Glutamatergic neuron (in vitro differentiated cells): ENCODE data around the gene CCL3. TPM values are rescaled to one million over a fixed set of nuclear protein-coding genes. Genes with fewer than 3 reads are reported as not detected.

Experiments used
- DNase-seq: peaks from one replicate; pipeline ENCODE4 v3.0.0; 2022
- H3K27ac Mint-ChIP-seq: one replicate; pipeline ENCODE4 v1.8.0; 2020; ENCODE audit warnings: mild to moderate bottlenecking, mixed read lengths, inconsistent platforms; ENCODE audit not compliant: unreplicated experiment
- H3K27me3 Mint-ChIP-seq: one replicate; pipeline ENCODE4 v1.8.0; 2020; ENCODE audit warnings: mild to moderate bottlenecking, moderate library complexity, mixed read lengths, inconsistent platforms; ENCODE audit not compliant: unreplicated experiment
- H3K36me3 Mint-ChIP-seq: one replicate; pipeline ENCODE4 v1.8.0; 2020; ENCODE audit warnings: mild to moderate bottlenecking, mixed read lengths, inconsistent platforms; ENCODE audit not compliant: unreplicated experiment
- H3K4me1 Mint-ChIP-seq: one replicate; pipeline ENCODE4 v1.8.0; 2020; ENCODE audit warnings: mild to moderate bottlenecking, low read depth, mixed read lengths, inconsistent platforms; ENCODE audit not compliant: unreplicated experiment
- H3K4me3 Mint-ChIP-seq: one replicate; pipeline ENCODE4 v1.8.0; 2020; ENCODE audit warnings: mild to moderate bottlenecking, mixed read lengths, inconsistent platforms; ENCODE audit not compliant: unreplicated experiment
- H3K9me3 Mint-ChIP-seq: one replicate; pipeline ENCODE4 v1.8.0; 2020; ENCODE audit warnings: mild to moderate bottlenecking, moderate library complexity, mixed read lengths, inconsistent platforms; ENCODE audit not compliant: unreplicated experiment
- CTCF ChIP-seq: fragments of 200-600 bp; sonication (generic); IDR thresholded peaks from one replicate; pipeline ENCODE4 v1.5.0; 2021; ENCODE audit not compliant: partially characterized antibody, unreplicated experiment
- total RNA-seq: library from RNA; stranded (reverse); fragmentation: NEBNext Ultra II Directional; extraction: Animal tissue kit (Norgen Biotek cat#: 25700); gene quantifications from one replicate; pipeline ENCODE4 v1.2.1, GENCODE V29; 2021; ENCODE audit not compliant: unreplicated experiment

Gene CCL3
- total RNA-seq, 1 donor from 2014 or later = not detected

GRCh38 chr17:36133602-36134236 is 43.8 kb upstream of the CCL3 start:
- peaks cover 3% of the 10 kb centered on the region for H3K9me3 Mint-ChIP-seq
- H3K27me3 Mint-ChIP-seq = no peaks in the 10 kb centered on the region
- no peak overlapping the region for H3K27ac Mint-ChIP-seq
- H3K4me1 Mint-ChIP-seq = no peaks in the 10 kb centered on the region
- TF ChIP-seq CTCF = no peak
- peaks cover 3% of the 10 kb centered on the region for H3K36me3 Mint-ChIP-seq
- DNase-seq = no peak
- H3K4me3 Mint-ChIP-seq = no peak overlapping the region

GRCh38 chr17:36132421-36132831 is 42.5 kb upstream of the CCL3 start:
- Mint-ChIP-seq H3K4me1 (no peaks in the 10 kb centered on the region), H3K27me3 (peaks cover 2% of the 10 kb centered on the region), H3K9me3 (no peaks in the 10 kb centered on the region), H3K4me3 (no peak overlapping the region), H3K27ac (no peak overlapping the region), H3K36me3 (peaks cover 3% of the 10 kb centered on the region)
- DNase-seq = no peak
- no peak for TF ChIP-seq CTCF

GRCh38 chr17:36131931-36132330 is 42.0 kb upstream of the CCL3 start:
- peaks cover 2% of the 10 kb centered on the region for H3K27me3 Mint-ChIP-seq
- no peak for DNase-seq
- no peak for TF ChIP-seq CTCF
- no peak overlapping the region for H3K27ac Mint-ChIP-seq
- H3K36me3 Mint-ChIP-seq = peaks cover 2% of the 10 kb centered on the region
- H3K4me1 Mint-ChIP-seq = no peaks in the 10 kb centered on the region
- no peak overlapping the region for H3K4me3 Mint-ChIP-seq
- H3K9me3 Mint-ChIP-seq = no peaks in the 10 kb centered on the region

- no peak for TF ChIP-seq CTCF
- Mint-ChIP-seq H3K9me3 (no peaks in the 10 kb centered on the region), H3K4me1 (no peaks in the 10 kb centered on the region), H3K27ac (no peak overlapping the region), H3K4me3 (no peak overlapping the region), H3K36me3 (no peaks in the 10 kb centered on the region), H3K27me3 (peaks cover 2% of the 10 kb centered on the region)
- no peak for DNase-seq
Measured at GRCh38 chr17:36131421-36131820, 41.5 kb upstream of the CCL3 start.

GRCh38 chr17:36130346-36130745 is 40.4 kb upstream of the CCL3 start:
- Mint-ChIP-seq H3K4me1 (no peaks in the 10 kb centered on the region), H3K27me3 (peaks cover 2% of the 10 kb centered on the region), H3K36me3 (peaks cover 4% of the 10 kb centered on the region), H3K4me3 (no peak overlapping the region), H3K27ac (no peak overlapping the region), H3K9me3 (peaks cover 4% of the 10 kb centered on the region)
- no peak for TF ChIP-seq CTCF
- DNase-seq = no peak
